GM10266 (cell line): Measurements from ENCODE around the gene AGFG2.
"Not testable (repeated sequence)": the region's sequence is repeated elsewhere in the genome, so short reads cannot be mapped to it uniquely, and the experiment has no call there.

Experiments
- DNase-seq: peaks from one replicate; pipeline ENCODE4 v3.0.0; 2012; ENCODE audit errors: extremely low spot score
- CTCF ChIP-seq: IDR thresholded peaks from 2 replicates; pipeline ENCODE4 v1.5.1; 2012; ENCODE audit warnings: mild to moderate bottlenecking, low read depth; ENCODE audit not compliant: control insufficient read depth, insufficient read depth; ENCODE audit errors: missing control alignments

Gene AGFG2

GRCh38 chr7:100515072-100515532 lies 23.9 kb upstream of the AGFG2 start:
- DNase-seq = no peak
- no peak for TF ChIP-seq CTCF

GRCh38 chr7:100516135-100516812 lies 22.7 kb upstream of the AGFG2 start:
- TF ChIP-seq CTCF = no peak
- DNase-seq = peak; percentile 55

- TF ChIP-seq CTCF = no peak
- no peak for DNase-seq
Observed at GRCh38 chr7:100517305-100517704, 21.7 kb upstream of the AGFG2 start.

- TF ChIP-seq CTCF = no peak
Observed at GRCh38 chr7:100519580-100519979, 19.4 kb upstream of the AGFG2 start.

GRCh38 chr7:100520138-100520537 lies 18.9 kb upstream of the AGFG2 start:
- TF ChIP-seq CTCF = no peak
- DNase-seq = no peak

More at GRCh38 chr7:100519580-100519979, 19.4 kb upstream of the AGFG2 start:
- no peak for DNase-seq

GRCh38 chr7:100521076-100521475 lies 17.9 kb upstream of the AGFG2 start:
- no peak for TF ChIP-seq CTCF
- DNase-seq = no peak

- DNase-seq = not testable (repeated sequence)
Observed at GRCh38 chr7:100521909-100522593, 17.0 kb upstream of the AGFG2 start.

GRCh38 chr7:100523192-100523591 lies 15.8 kb upstream of the AGFG2 start:
- DNase-seq = not testable (repeated sequence)

GRCh38 chr7:100528108-100528866 lies 10.7 kb upstream of the AGFG2 start:
- DNase-seq = not testable (repeated sequence)
